GM21576 (cell line): ENCODE data around the gene LUZP2.

ENCODE experiments used
- ATAC-seq: cut with Tn5 transposase; IDR thresholded peaks from one replicate; pipeline ENCODE4 v1.9.1; 2021; ENCODE audit warnings: mild to moderate bottlenecking, moderate library complexity; ENCODE audit not compliant: unreplicated experiment

The LUZP2 gene

GRCh38 chr11:24708616-24709015 is 211.8 kb downstream of the LUZP2 start:
- ATAC-seq, result no peak

DNA sequence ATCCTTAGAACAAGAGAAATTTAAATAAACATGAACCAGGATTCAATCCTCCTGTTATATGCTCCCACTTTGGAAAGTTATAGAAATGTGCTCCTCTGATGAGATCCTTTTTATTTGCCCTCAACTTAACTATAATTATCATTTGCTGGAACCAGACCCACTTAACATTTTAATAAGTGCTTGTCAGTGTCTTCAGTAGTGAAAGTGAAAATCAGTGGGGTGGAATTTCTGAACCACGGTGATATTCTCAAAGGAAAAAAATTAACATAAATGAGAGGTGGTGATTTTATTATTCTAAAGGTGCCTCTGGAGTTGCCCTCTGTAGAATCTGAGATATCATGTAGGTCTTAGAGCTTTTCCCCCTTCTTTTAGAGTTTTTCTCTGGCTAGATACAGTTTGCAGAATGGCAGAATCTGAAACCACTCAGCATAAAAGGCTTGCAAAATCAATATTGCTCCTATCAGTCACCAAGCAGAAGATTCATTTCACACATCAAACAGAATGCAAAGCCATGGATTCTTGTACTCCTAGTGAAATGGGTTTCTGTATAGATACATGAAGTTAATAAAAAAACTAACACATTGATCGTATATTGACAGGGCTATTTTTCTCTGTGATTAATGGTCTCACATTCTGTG is 213.2 kb downstream of the LUZP2 start:
- ATAC-seq, result no peak

GRCh38 chr11:24714601-24715000 is 217.7 kb downstream of the LUZP2 start:
- ATAC-seq, result no peak

DNA sequence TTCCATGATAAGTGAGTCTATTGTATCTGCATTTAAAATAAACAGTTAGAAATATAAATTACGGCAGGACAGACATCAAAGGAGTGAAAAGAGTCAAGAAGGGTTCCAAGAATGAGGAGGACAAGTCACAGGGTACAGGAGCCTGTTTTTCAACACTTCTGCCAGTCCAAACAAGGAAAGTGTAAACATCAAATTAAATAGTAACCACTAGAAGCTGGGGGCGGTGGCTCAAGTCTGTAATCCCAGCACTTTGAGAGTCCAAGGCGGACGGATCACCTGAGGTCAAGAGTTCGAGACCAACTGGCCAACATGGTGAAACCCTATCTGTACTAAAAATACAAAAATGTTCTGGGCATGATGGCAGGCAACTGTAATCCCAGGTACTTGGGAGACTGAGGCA is 219.6 kb downstream of the LUZP2 start:
- ATAC-seq, result no peak

DNA sequence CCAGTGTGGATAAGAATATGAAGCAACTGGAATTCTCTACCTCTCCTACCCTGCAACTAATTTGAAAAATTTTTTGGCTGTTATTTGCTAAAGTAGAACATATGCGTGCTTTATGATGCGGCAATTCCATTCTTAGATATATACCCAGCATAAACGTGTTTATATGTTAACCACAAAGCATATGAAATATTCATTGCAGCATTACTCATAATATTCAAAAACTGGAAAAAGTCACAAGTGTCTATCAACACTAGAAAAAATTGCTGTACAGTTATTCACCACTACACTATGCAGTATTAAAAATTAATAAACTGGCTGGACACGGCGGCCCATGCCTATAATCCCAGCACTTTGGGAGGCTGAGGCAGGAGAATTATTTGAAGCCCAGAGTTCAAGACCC is 226.4 kb downstream of the LUZP2 start:
- ATAC-seq, result no peak

- no peak for ATAC-seq
These were observed 234.7 kb downstream of the LUZP2 start for GRCh38 chr11:24731554-24731953.

DNA sequence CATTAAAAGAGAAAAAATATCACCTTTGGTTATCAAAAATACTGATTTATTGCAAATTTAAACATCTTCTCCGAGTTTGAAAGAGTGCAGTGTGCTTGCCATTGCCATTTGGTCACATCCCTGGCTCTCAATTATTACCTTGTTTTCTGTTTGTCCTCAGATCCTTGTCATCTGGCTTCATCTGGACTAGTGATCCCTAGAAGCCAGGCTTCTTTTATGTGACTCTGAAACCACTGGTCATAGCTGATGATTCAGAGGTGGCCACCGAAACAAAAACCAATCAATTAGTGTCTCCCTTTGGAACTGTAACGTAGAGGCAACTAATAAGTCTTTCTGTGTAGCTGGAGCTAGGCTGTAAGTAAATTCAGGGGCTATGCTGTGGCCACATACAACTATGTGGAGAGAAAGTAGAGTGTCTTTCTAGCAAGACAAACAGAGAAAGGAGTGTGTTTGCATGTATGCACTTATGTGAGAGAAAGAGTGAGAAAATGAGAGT is 237.9 kb downstream of the LUZP2 start:
- no peak for ATAC-seq

GRCh38 chr11:24738972-24739371 is 242.1 kb downstream of the LUZP2 start:
- ATAC-seq, result no peak

DNA sequence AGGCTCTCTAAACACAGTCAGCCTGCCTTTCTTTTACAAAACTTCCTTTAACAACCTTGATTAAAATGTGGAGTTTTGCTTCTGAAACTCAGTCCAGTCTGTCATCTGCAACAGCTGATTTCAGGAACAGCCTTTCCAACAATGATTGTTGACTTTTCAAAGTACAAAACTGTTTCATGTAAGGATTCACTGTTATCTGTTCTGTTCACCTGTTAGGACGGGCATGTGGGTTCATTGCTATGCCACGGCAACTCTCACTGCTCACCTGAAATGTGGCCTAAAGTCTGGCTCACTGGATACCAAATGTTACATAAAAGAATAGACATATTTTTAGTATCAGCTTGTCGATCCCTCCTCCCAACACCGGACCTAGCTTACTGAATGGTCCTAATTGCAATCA is 242.8 kb downstream of the LUZP2 start:
- no peak for ATAC-seq

- no peak for ATAC-seq
These were observed 250.7 kb downstream of the LUZP2 start for GRCh38 chr11:24747275-24748251.

- ATAC-seq, result no peak
These were observed 251.4 kb downstream of the LUZP2 start for GRCh38 chr11:24748261-24748660.

DNA sequence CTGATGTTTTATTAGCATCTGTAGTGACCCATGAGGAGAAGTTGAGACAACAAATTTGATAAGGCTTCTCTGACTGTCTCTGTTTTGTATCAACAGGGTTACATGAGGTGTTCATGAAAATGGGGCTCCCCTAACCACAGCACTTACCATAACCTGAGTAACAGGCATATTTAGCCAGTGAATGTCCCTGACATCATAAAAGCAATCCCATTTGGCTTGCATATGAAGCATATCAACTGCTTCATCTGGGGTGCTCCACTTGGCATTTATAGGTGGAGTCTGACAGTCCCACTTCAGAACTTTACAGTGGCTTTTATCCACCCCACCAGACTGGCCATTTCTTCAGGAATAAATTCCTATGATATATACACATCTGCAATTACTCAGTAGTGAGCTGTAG is 257.6 kb downstream of the LUZP2 start:
- ATAC-seq, result no peak

DNA sequence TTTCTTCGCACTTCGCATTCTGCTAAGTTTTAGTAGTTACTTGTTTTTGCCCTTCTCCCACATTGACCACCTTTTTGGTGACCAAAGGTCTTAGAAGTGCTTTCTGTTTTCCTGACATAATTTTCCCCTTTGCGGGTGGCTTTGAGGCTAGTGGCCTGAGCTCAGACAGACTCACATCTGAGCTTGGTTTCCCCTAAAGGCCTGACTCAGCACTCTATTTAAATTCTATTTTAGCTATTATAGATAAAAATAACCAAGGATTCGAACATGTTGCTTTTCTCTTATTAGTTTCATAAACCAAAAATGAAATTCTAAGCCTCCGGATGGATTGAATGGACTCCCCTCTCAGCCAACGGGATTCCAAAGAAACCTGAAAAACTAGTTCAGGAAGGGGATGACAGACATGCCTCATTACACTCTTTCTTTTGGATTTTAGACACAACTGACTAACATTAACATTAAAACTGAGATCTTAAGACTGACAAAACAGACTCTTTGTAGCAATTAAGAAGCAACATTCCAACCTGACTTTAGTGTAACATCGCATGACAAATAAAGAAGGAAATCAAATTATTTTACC is 258.5 kb downstream of the LUZP2 start:
- ATAC-seq, result no peak

GRCh38 chr11:24759742-24760141 is 262.9 kb downstream of the LUZP2 start:
- ATAC-seq, result no peak

DNA sequence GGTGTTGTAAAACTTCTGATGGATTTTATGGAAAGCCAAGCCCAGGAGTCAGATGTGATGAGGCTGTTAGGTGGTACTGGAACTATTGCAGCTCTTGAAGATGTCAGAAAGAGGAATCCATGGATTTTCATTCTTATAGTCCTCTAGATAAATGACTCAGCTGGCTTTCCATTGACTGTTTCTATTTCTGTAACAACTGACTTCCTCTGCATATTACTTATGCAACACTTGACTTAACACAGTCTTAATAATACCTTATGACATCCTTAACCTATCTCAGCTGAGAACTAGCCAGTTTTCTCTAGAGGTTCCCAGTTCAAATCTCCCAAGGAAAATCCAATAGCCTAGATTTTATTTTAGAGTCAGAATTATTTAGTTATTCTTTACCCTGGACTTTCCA is 263.8 kb downstream of the LUZP2 start:
- no peak for ATAC-seq

DNA sequence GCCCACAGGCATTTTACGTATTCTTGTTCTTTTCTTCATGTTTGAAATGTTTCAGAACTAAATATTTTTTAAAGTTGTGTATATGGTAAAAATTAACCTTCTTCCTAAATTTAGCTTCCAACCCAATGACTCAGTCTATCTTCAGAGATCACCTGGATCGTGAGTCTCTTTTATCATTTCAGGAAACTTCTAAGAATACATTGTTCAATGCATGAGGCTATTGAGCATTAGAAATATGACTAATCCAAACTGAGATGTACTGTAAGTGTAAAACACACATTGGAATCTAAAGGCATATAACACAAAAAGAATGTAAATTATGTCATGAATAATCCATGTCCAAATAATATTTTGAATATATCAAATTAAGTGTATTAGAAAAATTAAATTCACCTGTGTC is 265.2 kb downstream of the LUZP2 start:
- ATAC-seq, result no peak

DNA sequence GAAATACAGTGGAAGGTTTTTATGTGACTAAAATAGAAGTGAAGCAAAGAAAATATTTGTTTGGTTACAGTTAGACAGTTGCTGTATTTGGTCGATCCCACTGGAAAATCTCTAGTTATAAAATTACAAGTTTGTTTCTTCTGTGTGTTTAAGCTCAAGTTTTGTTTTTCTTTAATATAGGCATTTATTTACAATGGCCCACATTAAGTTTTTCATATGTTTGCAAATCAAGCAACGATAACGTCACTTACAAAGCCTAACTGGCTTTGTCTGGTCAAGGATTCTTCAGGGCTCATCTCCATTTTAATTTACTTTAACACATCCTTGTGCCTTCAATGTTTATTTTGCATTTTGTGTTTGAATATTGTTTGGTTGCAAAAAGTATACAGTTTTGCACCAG is 270.6 kb downstream of the LUZP2 start:
- ATAC-seq, result no peak

DNA sequence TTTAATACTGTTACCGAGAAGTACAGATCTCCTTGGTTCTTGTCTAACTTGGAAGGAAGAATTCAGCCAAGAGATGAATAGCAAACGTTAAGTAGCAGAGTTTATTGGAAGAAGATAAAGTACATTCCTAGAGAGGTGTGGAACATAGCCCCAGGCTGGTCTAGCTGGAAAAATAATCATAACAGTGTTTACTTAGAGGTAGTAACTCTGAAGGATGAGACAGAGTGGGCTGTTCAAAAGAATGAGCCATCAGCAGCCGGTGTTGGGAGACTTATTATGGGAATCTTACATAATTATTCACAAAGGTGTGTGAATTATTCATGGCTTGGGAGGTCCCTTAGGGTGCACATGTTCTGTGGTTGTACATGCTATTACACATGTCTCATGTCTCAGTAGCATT is 276.5 kb downstream of the LUZP2 start:
- no peak for ATAC-seq

- no peak for ATAC-seq
These were observed 282.9 kb downstream of the LUZP2 start for GRCh38 chr11:24779791-24780190.

- no peak for ATAC-seq
These were observed 284.4 kb downstream of the LUZP2 start for GRCh38 chr11:24781288-24781687.

DNA sequence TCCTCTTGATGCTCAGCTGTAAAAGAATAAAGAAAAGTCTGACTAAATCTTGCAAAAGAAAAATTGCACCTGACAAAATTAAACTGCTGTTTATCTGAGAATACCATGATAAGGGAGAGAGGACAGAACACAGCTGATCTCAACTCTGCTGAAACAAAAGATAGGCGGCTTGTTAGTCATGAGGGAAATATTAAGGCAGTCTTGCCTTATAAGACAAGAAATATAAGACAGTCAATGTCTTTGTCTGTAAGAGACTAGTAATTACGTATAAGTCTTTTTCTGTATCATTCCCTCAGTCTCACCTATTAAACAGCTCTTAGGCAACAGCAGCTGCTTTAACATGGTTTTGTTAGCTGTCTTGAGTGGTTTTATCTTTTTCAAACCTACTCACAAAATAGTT is 296.6 kb downstream of the LUZP2 start:
- ATAC-seq, result no peak

- no peak for ATAC-seq
These were observed 297.2 kb downstream of the LUZP2 start for GRCh38 chr11:24794064-24794463.
